ENCODE results near the gene RUBCN. TPM values are rescaled to one million over a fixed set of nuclear protein-coding genes. Genes with fewer than 3 reads are reported as not detected.
"Not testable (repeated sequence)": the region's sequence is repeated elsewhere in the genome, so short reads cannot be mapped to it uniquely, and the experiment has no call there.

Gene RUBCN
- total RNA-seq, 4 donors from 2014 or later = 63.6 to 168 (median 102) TPM

- no peak for TF ChIP-seq POLR2A (IDR thresholded peaks at IDR 0.05)
- TF ChIP-seq, protein P1, sequence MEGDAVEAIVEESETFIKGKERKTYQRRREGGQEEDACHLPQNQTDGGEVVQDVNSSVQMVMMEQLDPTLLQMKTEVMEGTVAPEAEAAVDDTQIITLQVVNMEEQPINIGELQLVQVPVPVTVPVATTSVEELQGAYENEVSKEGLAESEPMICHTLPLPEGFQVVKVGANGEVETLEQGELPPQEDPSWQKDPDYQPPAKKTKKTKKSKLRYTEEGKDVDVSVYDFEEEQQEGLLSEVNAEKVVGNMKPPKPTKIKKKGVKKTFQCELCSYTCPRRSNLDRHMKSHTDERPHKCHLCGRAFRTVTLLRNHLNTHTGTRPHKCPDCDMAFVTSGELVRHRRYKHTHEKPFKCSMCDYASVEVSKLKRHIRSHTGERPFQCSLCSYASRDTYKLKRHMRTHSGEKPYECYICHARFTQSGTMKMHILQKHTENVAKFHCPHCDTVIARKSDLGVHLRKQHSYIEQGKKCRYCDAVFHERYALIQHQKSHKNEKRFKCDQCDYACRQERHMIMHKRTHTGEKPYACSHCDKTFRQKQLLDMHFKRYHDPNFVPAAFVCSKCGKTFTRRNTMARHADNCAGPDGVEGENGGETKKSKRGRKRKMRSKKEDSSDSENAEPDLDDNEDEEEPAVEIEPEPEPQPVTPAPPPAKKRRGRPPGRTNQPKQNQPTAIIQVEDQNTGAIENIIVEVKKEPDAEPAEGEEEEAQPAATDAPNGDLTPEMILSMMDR (IDR thresholded peaks at IDR 0.05) = no peak
- no peak for TF ChIP-seq EP300 (IDR thresholded peaks at IDR 0.05)
- 94 to 97% methylated on average over 4 of the region's 4 CpGs for WGBS, 2 donors
Observed at GRCh38 chr3:197673170-197673569, 63.5 kb downstream of the RUBCN start.

GRCh38 chr3:197670361-197670760 is 66.3 kb downstream of the RUBCN start:
- Histone ChIP-seq H3K4me1 (peaks cover 0 to 4% (median 0%) of the 10 kb centered on the region in 4 donors), H3K9me3 (no peaks in the 10 kb centered on the region), H3K4me3 (no peak overlapping the region), H3K27ac (peak overlapping the region in 1 of 4 donors; percentile 50), H3K27me3 (no peaks in the 10 kb centered on the region), H3K36me3 (peaks cover 0 to 48% (median 8%) of the 10 kb centered on the region in 3 donors)
- 60 to 64% methylated on average over 1 of the region's 1 CpG for WGBS, 2 donors
- no peak for DNase-seq (ENCODE audit: low spot score in 2 of 2)
- TF ChIP-seq EP300 (IDR thresholded peaks at IDR 0.05) = no peak
- no peak for TF ChIP-seq POLR2A (IDR thresholded peaks at IDR 0.05)
- TF ChIP-seq, protein P1 (IDR thresholded peaks at IDR 0.05) = no peak

More at GRCh38 chr3:197673170-197673569, 63.5 kb downstream of the RUBCN start:
- no peaks in the 10 kb centered on the region for H3K9me3 ChIP-seq
- no peak for DNase-seq (ENCODE audit: low spot score in 2 of 2)
- H3K27me3 ChIP-seq = no peaks in the 10 kb centered on the region
- H3K4me3 ChIP-seq = no peak overlapping the region
- H3K27ac ChIP-seq = no peak overlapping the region
- H3K4me1 ChIP-seq = peaks cover 0 to 6% (median 0%) of the 10 kb centered on the region in 4 donors
- H3K36me3 ChIP-seq = peaks cover 0 to 76% (median 8%) of the 10 kb centered on the region in 3 donors

DNA sequence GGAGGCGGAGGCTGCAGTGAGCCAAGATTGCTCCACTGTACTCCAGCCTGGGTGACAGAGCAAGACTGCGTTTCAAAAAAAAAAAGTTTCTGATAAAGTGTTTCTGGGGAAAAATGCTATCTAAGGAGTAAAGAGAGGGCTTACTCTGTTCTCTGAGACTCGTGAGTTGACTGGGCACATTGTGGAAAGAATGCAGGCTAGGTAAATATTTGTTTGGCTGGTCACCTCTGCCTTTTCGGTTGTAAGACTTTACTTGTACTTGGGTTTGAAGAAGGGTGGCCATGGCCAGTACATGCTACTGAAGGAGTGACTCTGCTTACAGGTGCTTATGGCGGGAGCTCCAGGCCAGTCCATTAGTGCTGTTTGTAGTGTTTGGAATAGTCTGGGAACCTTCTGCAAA is 68.7 kb downstream of the RUBCN start:
- Histone ChIP-seq H3K36me3 (peaks cover 0 to 24% (median 0%) of the 10 kb centered on the region in 3 donors), H3K27me3 (no peaks in the 10 kb centered on the region), H3K4me1 (peaks cover 0 to 8% (median 0%) of the 10 kb centered on the region in 4 donors), H3K9me3 (no peaks in the 10 kb centered on the region), H3K27ac (no peak overlapping the region), H3K4me3 (no peak overlapping the region)
- DNase-seq (ENCODE audit: low spot score in 2 of 2) = no peak
- WGBS, 2 donors = 67 to 84% methylated on average over 5 of the region's 5 CpGs
- TF ChIP-seq, protein P1 (IDR thresholded peaks at IDR 0.05) = no peak
- TF ChIP-seq EP300 (IDR thresholded peaks at IDR 0.05) (no peak), POLR2A (IDR thresholded peaks at IDR 0.05) (no peak)

DNA sequence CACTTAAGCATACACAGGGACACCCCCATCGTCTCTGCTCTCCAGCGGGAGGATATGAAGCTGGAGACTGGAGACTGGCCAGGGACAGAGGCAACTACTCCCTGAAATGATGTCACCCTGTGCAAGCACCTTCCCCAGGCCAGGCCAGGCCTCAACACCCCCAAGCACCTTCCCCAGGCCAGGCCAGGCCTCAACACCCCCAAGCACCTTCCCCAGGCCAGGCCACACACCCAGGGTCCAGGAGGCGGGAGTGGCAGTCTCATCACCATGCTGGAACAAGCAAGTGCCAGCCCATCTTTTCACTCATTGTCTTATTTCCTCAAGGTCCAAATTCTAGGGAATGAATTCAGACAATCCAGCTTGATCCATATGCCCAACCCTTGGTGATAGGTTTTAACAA is 69.4 kb downstream of the RUBCN start:
- not testable (repeated sequence) for DNase-seq (ENCODE audit: low spot score in 2 of 2); H3K9me3 ChIP-seq; H3K4me3 ChIP-seq; H3K27me3 ChIP-seq; H3K27ac ChIP-seq; H3K4me1 ChIP-seq
- peaks cover 0 to 17% (median 0%) of the 10 kb centered on the region in 3 donors for H3K36me3 ChIP-seq
- WGBS, 2 donors = 91 to 100% methylated on average over 1 to 2 of the region's 3 CpGs

DNA sequence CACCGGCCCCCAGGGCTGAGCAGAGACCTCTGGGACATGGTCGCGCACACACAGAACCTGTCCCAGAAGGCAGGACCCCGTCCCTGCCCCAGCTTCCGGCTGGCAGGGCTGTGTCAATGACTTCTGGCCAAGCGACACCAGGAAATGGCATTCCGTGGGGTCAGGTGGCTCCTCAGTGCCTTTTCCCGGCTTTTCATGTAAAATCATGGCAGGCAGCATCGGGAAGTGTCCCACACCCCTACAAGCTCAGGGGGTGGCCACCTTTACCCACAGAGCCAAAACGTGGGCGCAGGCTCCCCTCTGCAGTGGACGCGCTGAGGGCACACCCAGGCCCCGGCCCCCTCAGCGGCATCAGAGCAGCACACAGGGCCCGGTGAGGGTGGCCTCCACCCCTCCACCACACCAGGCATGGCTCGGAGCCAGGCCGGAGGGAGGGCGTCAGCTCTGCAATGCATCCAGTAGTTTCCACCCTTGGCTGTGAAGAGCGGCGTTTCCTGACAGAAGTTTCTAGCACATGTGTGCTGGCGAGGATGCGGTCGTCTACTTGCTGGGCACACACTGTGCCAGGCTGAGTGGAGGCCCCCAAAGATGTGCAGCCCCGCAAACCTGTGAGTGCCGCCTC is 70.4 kb downstream of the RUBCN start:
- not testable (repeated sequence) for H3K4me3 ChIP-seq; H3K27me3 ChIP-seq; DNase-seq (ENCODE audit: low spot score in 2 of 2); H3K27ac ChIP-seq; H3K4me1 ChIP-seq; H3K9me3 ChIP-seq; H3K36me3 ChIP-seq
- WGBS, 2 donors = 47 to 66% methylated on average over 3 to 5 of the region's 26 CpGs

GRCh38 chr3:197665549-197665948 is 71.2 kb downstream of the RUBCN start:
- not testable (repeated sequence) for H3K27me3 ChIP-seq; H3K27ac ChIP-seq; H3K9me3 ChIP-seq; H3K4me3 ChIP-seq; DNase-seq (ENCODE audit: low spot score in 2 of 2); H3K4me1 ChIP-seq; H3K36me3 ChIP-seq
- no CpG with 5 or more reads among the region's 15 CpGs for WGBS, 2 donors

DNA sequence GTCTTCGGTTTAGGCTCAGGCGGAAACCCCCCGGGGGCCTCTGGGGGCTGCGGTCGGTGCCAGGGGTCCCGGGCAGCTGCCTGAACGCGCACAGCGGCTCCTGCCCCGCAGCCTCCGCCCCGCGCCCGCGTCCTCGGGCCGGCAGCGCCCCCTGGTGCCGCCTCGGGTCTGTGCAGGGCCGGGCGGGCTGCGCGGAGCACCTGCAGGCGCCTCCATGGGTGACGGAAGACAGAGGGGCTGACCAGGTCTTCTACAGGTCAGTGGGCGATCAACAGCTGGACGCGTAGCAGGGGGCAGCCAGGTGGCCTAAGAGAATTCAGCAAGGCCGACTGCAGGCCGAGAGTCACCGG is 71.6 kb downstream of the RUBCN start:
- DNase-seq (ENCODE audit: low spot score in 2 of 2); H3K4me1 ChIP-seq; H3K36me3 ChIP-seq; H3K9me3 ChIP-seq; H3K27ac ChIP-seq; H3K27me3 ChIP-seq: not testable (repeated sequence)
- peak overlapping the region in 3 of 4 donors; percentile 29 to 48 (median 47) for H3K4me3 ChIP-seq
- WGBS, 2 donors = 0% methylated on average over 2 of the region's 32 CpGs

- H3K27ac ChIP-seq; H3K27me3 ChIP-seq; H3K9me3 ChIP-seq; H3K36me3 ChIP-seq; H3K4me1 ChIP-seq; DNase-seq (ENCODE audit: low spot score in 2 of 2): not testable (repeated sequence)
- peak overlapping the region; percentile 22 to 48 (median 38) for H3K4me3 ChIP-seq
- 0 to 1% methylated on average over 14 to 17 of the region's 29 CpGs for WGBS, 2 donors
Observed at GRCh38 chr3:197664414-197665141, 72.1 kb downstream of the RUBCN start.

DNA sequence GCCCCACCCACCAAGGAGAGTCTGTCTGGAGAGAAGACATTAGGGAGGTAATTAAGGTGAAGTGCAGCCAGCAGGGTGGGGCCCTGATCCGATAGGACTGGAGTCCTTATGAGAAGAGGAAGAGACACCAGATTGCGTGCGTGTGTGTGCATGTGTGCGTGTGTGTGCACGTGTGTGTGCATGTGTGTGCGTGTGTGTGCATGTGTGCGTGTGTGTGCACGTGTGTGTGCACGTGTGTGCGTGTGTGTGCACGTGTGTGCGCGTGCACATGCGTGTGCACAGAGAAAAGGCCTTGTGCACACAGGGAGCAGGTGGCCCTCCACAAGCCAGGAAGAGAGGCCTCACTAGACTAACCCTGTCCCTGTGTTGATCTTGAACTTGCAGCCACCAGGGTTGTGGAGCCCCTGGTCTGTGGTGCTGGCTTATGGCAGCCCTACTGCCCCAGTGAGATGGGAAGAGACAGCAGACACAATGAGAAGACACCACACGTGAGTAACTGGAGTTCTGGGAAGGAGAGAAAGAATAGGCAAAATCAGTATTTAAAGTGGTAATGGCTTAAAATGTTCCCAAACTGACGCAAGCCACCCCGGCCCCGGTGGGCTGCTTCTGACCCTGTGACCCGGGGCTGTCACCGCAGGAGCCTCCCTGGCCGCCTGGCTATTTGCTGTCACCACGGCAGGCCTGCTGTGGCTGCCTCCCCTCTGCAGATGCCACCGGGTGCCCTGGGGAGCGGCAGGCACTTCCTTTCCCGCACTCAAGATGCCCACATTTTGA is 73.2 kb downstream of the RUBCN start:
- H3K4me1 ChIP-seq; DNase-seq (ENCODE audit: low spot score in 2 of 2); H3K9me3 ChIP-seq; H3K4me3 ChIP-seq; H3K36me3 ChIP-seq; H3K27ac ChIP-seq; H3K27me3 ChIP-seq: not testable (repeated sequence)
- 94% methylated on average over 20 of the region's 25 CpGs; no CpG with 5 or more reads in 1 of the 2 donors for WGBS, 2 donors

Data from tibial nerve (tissue), 4 donors.